ENCODE measurements around the gene PDS5A.
"Not testable (repeated sequence)": the region's sequence is repeated elsewhere in the genome, so short reads cannot be mapped to it uniquely, and the experiment has no call there.

Gene PDS5A

GRCh38 chr4:39978378-39978775 is 666 bp upstream of the PDS5A start:
- ChIA-PET POLR2A (interaction anchor here (0.5 kb wide), 1 partner anchor 12 kb away, joined by 3 read pairs; no protein-coding TSS in a partner anchor), CTCF (interaction anchor here (0.6 to 2.8 kb wide), 57 partner anchors 8 to 518 kb away, joined by 3 to 35 read pairs (median 4); partner anchors contain the start of genes N4BP2, UBE2K and UGDH)
- no peak for DNase-seq (ENCODE audit: low read depth, low spot score)

DNA sequence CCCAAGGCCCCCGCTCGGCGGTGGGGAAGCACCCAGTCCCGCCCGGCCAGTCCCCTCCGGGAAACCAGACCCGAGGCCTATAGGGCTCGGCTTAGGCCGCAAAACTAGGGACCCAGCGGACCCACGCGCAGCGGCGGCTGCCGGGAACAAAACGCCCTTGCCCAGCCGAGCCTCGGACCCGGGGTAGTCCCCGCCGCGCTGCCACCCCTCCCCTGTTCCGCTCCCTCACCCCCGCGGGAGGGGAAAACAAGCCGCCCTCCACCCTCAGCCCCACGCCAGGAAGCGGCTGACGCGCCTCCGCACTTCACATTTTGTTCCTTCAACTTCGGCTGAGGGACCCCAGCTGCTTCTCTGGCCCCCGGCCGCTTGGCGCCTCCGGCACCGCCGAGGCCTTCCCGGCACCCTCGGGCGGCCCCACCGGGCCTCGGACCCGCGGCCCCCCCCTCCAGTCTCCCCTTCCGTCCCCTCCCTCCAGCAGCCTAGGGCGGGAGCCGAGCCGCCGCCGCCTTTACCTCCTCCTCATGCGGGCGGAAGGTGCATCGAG is 694 bp downstream of the PDS5A start:
- ChIA-PET CTCF (interaction anchor here (2.3 kb wide), 1 partner anchor 23 kb away, joined by 8 read pairs; no protein-coding TSS in a partner anchor), POLR2A (no interaction called here)
- peak overlapping the region; percentile 80 for H3K4me3 ChIP-seq (ENCODE audit: low read depth, low read length)
- DNase-seq (ENCODE audit: low read depth, low spot score) = no peak
- no peak for TF ChIP-seq CTCF (IDR thresholded peaks at IDR 0.05; ENCODE audit: insufficient read depth, low read length, missing control alignments)

More at GRCh38 chr4:39978378-39978775, 666 bp upstream of the PDS5A start:
- no peak for TF ChIP-seq CTCF (IDR thresholded peaks at IDR 0.05; ENCODE audit: insufficient read depth, low read length, missing control alignments)
- H3K4me3 ChIP-seq (ENCODE audit: low read depth, low read length) = peak overlapping the region; percentile 80

DNA sequence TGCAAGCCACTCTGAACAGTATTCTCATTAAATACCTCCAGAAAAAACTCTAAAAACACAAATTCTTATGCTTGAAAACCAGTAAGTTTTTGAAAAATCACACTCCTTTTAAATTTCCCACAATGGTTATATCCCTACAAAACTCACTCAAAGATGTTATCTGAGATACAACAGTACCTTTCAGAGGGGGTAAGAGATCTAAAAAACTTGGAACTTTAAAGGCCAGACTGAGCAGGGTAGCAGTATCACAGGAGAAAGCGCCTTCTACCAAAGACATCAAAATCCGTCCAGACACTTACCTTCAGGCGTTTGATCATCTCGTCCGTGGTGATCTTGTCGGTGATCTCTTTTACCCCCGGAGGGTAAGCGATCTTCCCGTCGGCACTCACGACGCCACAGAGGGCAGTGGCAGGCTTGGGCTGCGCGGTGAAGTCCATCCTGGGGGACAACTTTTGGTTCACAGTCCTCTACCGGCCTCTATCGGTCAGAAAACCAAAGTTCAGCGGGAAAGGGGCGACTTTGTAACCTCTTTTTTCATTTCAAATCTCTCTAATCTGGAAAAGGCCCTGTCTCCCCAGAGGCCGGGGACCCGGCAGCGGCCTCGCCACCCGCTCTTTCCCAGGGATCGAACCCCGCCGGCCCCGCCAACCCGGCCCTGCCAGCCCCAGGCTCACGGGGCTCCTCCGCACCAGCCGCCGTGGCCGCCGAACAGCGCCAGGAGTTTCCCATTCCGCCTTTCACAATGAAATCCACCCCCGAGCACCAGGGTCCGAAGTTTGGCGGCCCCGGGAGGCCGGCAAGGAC is 1.4 kb downstream of the PDS5A start:
- TF ChIP-seq CTCF (IDR thresholded peaks at IDR 0.05; ENCODE audit: insufficient read depth, low read length, missing control alignments) = peak; percentile 79
- ChIA-PET CTCF (interaction anchor here (0.7 to 4.1 kb wide), 16 partner anchors 11 to 510 kb away, joined by 3 to 30 read pairs (median 4); partner anchors contain the start of gene UBE2K), POLR2A (no interaction called here)
- no peak for DNase-seq (ENCODE audit: low read depth, low spot score)
- peak overlapping the region; percentile 80 for H3K4me3 ChIP-seq (ENCODE audit: low read depth, low read length)

DNA sequence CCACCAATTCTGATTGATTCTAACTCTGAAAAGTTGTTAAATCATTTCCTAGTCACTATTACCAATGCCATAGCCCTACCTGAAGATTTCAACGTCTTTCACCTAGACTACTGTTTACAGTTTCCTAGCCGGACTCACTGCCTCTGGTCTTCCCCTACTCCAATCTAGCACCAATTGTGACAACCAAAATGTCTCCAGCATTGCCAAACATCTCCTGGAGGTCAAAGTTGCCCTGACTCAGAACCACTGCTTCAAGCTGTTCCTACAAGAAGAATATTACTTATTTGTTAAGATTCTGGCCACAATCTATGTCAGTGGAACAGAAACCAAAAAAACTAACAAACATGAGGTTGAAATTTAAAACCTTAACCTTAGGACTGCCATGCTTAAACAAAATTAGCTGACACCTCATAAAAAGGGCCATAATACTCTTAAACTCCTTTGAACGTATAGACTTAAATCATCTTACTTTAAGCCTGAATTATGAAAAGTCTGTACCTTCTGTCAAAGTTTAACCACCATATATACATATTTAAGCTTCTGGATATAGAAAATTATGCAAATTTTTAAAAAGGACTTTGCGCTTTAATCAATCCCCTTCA is 2.1 kb downstream of the PDS5A start:
- TF ChIP-seq CTCF (IDR thresholded peaks at IDR 0.05; ENCODE audit: insufficient read depth, low read length, missing control alignments) = no peak
- ChIA-PET POLR2A (no interaction called here), CTCF (interaction anchor here (0.7 to 4.1 kb wide), 18 partner anchors 10 to 510 kb away, joined by 3 to 30 read pairs (median 4); partner anchors contain the start of gene UBE2K)
- DNase-seq (ENCODE audit: low read depth, low spot score) = no peak
- H3K4me3 ChIP-seq (ENCODE audit: low read depth, low read length) = peak overlapping the region; percentile 80

DNA sequence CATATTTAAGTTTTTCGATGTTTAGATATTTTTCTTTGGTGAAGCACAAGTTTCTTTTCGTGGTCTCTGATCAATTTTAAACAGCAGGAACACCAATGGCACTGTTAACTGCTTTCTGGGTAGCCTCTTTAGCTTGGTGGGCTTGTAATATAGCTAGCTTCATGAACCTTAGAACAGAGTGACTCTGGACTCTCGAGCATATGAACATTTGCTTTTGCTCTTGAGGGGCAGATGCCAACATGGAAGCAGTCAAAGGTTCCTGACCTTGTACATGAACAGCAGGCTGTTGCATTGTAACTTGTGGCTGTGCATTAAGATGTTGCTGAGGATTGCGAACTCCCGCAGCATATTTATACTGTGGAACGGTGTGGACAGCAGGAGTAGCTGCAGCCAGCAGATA is 4.7 kb downstream of the PDS5A start:
- H3K4me3 ChIP-seq (ENCODE audit: low read depth, low read length); POLR2A ChIA-PET; DNase-seq (ENCODE audit: low read depth, low spot score): not testable (repeated sequence)
- CTCF ChIA-PET = interaction anchor here (4.1 kb wide), 1 partner anchor 277 kb away, joined by 30 read pairs; the partner anchor contains the start of gene UBE2K

- H3K4me3 ChIP-seq (ENCODE audit: low read depth, low read length) = no peak overlapping the region
- no peak for TF ChIP-seq CTCF (IDR thresholded peaks at IDR 0.05; ENCODE audit: insufficient read depth, low read length, missing control alignments)
- no peak for DNase-seq (ENCODE audit: low read depth, low spot score)
- ChIA-PET CTCF (interaction anchor here (1.7 to 3.9 kb wide), 2 partner anchors 7 to 501 kb away, joined by 4 to 17 read pairs; partner anchors contain the start of gene PDS5A), POLR2A (no interaction called here)
These were observed 6.8 kb downstream of the PDS5A start for GRCh38 chr4:39970671-39971640.
